ENCODE data around the gene PRPF40B.

Gene PRPF40B

DNA sequence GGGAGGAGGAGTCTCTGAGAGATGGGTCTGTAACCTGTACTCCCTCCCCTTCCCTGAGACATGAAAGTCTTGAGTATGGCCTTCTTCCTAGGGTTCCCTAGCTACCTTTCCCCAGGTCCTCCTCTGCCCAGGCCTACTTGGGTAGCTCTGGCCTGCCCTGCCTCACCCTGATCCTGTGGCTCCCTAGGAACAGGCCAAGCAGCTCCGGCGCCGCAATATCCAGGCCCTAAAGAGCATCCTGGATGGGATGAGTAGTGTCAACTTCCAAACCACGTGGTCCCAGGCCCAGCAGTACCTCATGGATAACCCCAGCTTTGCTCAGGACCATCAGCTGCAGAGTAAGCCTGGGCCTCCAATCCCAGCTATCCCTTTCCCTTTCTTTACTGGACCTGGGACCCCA, 12.3 kb downstream of the PRPF40B start:
- DNase-seq (ENCODE audit: low read depth), result no peak

DNA sequence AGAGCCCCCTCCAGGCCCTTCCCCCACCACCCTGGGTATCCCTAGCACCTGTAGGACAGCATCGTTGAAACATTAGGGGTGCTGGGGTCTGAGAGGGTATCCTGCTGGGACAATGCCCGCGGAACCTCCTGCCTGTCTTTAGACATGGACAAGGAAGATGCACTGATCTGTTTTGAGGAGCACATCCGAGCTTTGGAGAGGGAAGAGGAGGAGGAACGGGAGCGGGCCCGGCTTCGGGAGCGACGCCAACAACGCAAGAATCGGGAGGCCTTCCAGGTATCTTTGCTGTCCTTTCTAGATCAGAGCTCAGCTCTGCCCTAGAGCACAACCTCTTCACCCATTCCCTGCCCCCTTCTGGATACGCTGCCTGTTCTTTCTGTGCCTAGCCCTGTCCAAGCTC, 13.2 kb downstream of the PRPF40B start:
- no peak for DNase-seq (ENCODE audit: low read depth)

DNA sequence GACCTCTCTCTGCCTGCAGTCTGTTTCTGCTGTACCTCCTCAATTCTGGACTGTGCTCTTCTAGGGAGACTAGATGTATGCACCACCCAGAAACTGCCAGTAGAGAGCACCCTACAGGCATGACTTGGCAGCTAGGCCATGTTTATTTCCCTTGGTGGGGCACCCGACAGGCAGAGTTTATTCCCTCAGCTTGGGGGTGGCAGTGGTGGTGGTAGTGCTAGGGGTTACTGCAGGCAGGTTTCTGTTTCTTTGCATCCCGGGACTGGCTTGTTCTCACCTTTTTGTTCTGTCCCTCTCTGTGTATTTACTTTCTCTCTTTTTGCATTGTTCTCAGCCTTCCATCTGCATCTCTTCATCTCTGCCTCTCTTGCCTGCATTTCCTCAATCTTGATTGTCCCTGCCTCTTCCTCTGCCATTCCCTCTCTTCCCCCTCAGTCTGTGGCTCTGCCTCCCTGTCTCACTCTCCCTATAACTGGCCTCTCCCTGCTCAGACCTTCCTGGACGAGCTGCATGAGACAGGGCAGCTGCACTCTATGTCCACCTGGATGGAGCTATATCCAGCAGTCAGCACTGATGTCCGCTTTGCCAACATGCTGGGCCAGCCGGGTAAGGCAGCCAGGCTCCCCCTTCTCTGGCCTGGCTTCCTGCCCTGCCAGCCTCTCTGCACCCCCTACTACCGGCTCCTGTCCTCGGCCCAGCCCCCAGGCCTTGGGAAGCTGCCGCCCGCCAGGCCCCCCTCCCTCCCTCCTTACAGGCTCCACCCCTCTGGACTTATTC, 13.8 kb downstream of the PRPF40B start:
- DNase-seq (ENCODE audit: low read depth), result peak; percentile 65

DNA sequence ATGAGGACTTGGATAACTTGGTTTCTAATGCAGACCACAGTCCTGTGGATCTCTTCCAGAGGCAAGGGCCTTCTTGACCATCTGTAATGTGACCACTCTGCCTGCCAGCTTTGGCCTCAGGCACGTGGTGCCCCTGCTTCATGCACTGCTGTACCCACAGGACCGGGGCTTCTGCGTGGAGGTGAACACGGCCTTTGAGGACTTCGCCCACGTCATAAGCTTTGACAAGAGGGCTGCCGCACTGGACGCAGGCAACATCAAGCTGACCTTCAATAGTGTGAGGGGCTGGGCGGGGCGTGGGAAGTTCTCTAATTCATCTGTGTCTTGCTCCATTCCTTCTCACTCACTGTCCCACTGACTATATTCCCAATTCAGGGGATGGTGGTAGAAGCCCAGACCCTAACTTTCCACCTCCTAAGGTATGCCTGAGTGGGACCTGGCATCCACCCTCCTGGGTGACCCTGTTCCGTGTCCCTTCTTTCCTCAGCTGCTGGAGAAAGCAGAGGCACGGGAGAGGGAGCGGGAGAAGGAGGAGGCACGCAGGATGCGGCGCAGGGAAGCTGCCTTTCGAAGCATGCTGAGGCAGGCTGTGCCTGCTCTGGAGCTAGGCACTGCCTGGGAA, 18.5 kb downstream of the PRPF40B start:
- DNase-seq (ENCODE audit: low read depth), result no peak

DNA sequence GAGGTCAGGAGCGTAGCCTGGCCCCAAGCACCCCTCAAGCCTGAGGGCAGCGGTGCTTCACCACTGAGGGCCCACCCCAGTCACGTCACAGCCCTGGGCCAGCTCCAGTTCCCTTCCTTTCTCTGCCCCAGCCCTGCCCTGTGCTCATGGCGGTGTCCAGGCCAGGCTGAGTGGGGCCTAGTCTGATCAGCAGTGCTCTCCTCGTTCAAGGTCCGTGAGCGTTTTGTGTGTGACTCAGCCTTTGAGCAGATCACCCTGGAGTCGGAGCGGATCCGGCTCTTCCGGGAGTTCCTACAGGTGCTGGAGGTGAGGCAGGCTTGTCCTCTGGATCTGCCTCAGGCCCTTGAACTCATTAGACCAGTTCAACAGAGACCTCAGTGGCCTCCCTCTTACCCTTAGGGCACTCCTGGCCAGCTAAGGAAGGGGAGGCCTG, 19.0 kb downstream of the PRPF40B start:
- no peak for DNase-seq (ENCODE audit: low read depth)

DNA sequence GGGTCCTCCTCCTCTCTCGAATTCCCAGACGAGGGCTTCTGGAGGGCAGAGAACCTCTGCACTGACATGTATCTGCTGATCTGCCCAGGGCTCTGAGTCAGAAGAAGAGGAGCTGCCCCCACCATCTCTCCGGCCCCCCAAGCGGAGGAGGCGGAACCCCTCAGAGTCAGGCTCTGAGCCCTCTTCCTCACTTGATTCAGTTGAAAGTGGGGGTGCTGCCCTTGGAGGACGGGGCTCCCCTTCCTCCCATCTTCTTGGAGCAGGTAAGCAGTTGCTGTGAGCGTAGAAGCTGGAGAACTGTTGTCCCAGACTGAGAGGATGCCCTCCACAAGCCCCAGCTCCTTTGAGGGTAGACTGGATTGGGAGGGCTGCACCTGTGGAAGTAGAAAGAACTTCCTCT, 19.8 kb downstream of the PRPF40B start:
- no peak for DNase-seq (ENCODE audit: low read depth)

DNA sequence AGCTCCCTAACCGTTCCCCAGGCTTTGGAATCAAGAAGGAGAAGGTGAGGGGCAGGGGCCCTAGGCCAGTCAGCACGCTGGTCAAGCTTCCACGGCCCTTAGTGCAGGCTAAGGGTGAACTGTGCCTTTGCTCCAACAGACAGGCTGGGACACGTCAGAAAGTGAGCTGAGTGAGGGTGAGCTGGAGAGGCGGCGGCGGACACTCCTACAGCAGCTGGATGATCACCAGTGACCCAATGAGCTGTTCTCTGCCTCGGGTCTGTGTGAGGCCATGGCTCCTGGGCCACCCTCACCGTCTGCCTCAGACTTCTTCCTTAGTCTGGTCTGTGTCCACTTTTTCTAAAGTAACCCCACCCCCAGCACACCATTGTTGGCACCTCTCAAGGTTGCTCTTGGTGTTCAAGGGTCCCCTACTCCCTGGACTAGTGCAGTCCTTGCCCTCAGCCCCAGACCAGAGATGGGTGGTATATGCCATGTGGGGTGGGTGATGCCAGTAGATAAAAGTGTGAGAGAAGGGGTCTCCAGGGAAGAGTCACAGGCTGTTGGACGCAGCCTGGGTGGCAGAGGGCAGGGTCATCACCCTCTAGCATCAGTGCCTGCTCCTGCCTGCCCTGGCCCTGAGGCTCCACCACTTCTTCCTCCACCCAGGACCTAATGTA, 20.7 kb downstream of the PRPF40B start:
- DNase-seq (ENCODE audit: low read depth), result no peak

DNA sequence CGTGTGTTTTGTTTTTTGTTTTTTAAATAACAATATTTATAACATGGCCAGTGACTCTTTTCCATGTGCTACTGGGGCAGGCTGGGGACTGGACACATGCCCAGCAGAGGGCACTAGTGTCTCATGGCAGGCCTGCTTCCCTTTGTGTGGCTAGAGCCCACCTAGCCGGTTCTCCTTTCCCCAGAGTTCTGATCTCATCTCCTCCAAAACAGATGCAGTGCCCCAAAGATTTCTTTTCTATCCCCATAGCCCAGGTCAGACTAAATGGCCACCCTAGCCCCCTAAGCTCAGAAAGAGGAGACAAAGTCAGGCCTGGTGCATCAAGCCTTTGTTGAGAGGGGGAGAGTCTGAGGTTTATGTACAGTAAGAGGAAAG, 21.2 kb downstream of the PRPF40B start:
- peak; percentile 67 for DNase-seq (ENCODE audit: low read depth)

DNA sequence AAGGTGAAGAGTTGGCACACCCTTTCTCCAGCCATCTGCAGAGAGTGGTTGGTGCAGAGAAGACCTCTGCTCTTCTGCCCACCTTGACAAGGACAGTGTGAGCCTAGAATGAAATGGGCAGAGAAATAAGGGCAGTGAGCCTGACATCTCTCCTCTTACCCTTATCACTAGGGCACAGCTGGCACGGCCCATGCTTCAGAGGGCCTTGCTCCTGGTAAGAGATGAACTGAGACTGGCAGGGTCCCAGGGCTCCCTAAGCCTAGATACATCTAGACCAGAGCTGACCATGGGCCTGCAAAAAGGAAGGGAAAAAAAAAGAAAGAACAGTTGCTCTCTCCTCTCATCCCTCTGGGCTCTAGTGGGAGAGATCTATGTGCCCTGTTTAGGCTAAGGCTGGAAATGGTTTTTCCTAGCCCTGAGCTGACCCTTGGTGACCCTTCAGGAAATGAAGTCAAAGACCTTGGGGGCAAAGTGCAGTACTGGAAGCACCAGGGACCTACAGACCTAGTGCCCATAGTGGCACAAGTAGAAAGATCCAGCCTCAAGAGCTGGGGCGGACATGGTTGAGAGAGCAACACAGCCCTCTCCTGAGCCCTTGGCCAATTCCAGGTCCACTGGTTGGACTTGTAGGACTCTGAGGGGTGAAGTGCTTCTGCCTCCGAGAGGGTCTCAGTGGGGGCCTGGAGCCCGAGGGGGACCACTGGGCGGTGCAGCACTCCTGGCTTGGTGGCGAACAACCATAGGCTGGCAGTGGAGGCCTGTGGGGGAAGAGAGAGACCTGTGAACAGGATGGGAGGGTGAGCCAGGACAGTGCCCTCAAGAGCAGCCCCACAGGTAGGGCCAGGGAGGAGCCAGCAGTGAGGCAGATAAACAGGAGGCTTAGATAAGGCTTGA, 22.0 kb downstream of the PRPF40B start:
- no peak for DNase-seq (ENCODE audit: low read depth)

DNA sequence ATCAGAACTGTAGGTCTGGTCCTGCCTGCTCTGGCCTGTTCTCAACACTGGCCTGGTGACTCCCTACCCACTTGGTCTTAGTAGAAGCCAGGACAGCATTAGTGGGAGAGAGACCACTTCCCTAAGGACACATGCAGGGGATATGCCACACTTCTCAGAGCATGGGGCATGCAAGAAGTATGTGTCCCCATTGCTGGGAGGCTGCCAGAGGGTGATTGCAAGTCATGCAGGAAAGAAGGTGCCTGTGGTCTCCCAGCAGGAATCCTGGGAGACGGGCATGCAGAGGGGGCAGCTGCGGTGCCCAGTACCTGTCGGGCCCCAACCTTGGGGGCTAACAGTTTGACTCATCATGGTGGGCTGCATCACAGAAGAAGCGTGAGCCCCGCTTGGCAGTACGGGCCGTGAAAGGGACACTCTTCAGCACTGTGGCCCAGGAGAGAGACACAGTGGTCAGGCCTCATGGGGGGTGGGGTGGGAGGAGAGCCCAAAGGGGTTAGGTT, 23.0 kb downstream of the PRPF40B start:
- DNase-seq (ENCODE audit: low read depth), result no peak

DNA sequence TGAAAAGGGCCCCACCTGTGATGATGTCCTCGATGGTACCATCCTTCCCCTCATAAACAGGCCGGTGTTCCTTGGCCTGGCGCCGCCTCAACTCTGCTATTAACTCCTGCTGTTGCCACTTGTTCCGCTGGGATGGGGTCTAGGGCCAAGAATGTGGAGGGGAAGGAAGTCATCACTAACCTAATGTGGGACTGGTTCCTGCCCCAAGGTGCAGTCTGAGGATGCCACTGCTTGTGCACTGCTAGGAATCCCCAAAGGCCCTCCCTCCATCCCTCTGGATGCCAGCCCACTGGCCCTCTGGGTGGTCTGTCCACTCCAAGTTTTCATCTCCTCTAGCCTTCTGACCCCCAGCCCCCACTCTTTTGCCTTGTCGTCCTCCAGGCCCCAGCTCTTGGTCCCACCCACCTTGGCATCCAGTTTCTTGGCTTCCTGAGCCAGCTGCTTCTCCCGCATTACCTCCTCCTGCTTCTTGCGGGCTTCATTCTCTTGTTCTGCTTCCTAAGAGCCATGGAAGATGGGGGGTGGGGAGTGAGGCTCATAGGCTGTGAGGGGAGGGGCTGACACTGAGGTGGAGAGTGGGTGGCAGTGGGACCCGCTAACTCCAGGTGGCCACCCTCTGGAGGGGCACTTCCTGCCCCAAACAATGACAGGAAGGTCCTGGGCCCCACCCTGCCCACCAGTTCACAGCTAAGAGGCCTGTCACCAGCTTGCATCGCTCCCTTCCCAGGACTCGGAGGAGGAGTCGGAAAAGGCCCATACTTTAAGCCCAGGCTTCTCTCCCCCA, 23.7 kb downstream of the PRPF40B start:
- no peak for DNase-seq (ENCODE audit: low read depth)

DNA sequence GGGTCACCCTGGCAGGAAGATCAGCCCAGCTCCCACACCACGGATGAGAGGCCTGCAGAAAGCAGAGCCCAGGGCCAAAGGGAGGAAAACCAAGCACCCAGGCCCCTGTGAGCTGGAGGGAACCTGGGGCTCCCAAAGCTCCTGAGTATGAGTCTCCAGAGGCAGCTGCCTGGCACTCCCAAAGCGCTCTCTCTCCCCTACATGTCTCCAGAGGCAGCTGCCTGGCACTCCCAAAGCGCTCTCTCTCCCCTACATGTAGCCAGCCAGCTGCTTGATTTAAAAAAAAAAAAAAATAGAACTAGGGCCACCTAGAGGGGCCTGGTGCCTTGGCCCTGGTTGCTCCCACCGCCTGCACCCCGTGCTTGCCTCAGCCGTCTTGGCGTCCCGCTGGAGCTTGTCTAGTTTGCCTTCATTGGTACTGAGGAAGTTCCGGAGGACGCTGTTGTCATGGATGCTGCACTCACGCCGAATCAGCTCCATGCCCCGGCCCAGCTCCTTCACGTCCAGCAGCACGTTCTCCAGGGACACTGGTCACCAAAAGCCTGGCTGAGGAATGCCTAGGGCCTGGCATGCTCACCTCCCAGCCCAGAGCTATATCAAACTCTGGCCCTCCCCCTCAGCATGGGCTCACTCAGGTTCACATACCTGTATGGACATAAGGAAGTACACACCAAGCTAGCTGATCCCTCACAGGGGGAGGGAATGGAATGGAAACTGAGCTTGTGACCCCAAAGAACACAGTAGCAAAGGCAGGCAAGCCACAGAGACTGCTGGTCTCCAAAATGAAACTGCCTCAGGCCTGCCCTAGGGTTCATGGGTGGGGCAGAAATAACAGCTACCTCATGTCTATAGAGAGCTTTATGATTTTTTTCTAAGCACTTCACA, 24.7 kb downstream of the PRPF40B start:
- no peak for DNase-seq (ENCODE audit: low read depth)

DNA sequence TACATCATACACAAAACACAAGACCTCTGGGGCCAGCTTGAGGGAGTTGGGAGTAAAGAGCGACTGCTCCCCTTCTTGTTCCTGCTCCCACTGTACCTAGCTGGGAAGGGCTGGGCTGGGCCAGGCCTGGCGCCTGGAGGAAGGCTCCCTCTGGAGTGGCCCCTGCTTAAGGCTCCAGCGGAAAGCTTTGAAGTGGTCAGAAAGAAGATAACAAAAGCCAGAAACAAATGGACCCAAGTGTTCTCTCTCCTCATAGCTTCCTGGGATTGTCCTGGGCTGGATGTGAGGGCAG, 25.3 kb downstream of the PRPF40B start:
- DNase-seq (ENCODE audit: low read depth), result no peak

DNA sequence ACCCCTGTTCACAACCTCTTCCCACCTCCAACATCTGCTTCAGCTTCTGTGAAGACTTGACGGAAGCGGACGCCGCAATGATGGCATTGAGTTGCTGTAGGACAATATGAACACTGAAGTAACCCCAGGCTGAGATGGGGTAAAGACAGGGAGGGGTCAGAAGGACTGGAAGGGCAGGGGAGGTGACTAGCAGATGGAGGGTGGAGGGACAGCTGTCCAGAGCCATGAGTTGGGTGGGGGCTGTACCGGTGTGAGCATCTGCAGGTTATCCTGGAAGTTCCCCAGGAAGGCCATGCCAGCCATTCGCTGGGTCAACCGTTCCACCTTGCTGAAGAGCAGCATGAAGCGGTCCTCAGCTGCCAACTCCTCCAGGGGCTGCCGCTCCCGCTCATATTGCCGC, 26.1 kb downstream of the PRPF40B start:
- DNase-seq (ENCODE audit: low read depth), result no peak

DNA sequence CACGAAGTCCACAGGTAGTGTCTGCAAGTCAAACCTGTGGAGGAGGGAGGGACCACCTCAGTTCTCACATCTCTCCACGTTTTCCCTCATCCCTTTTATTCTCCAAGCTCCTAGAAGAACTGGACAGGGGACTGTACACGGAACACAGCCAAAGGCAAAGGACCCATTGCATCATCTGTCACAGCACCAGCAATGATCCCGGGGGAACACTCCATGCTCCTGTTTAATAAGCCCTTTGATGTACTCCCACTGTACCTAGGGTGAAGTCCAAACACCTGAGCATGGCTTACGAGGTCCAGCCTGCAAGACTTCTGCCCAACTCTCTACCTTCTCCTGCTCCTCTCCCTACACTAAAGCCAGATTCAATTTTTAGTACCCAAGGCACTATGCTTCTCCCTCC, 26.5 kb downstream of the PRPF40B start:
- DNase-seq (ENCODE audit: low read depth), result no peak

DNA sequence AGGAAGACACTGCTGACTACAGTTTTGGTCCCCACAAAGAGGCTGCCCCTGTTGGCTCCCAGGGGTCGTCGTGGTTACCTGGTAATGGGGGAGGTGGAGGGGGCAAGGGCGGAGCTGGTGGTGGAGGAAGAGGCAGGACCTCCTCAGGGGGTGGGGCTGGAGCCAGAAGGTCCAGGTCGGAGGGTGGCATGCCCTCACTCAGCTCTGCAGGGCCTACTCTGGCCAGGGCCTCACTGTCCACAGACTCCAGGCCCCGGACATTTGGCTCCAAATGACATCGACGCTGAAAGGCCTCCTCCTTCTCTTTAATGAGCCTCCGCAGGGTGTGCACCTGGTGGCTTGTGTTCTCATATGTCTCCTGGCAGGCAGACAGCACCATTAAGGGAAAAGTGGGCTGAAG, 28.5 kb downstream of the PRPF40B start:
- DNase-seq (ENCODE audit: low read depth), result no peak

DNA sequence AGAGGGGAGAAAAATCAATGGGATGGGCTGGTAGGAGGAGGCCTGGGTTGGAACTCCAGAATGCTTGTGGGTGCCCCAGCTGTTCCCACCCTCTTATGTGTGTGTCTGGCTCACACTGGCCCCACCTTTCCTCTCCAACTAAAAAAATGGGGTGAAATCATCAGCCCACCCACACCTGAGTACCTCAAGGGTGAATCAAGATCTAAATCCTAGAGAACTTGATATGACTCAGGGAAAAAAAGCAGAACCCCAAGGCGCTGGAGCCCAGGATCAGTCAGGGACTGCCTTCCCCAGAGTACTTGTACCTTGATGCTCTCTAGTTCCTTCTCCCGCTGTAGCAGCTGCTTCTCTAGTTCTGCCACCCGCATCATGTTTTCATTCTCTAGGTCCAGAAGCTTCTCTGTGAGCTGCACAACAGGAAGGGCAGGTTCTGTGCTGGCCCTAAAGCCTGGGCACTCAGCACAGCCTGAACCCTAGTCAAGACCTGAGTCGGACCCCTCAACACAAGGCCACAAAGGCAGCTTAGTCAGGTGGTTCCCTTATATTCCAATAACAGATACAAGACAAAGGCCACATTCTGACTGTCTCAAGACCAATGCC, 29.7 kb downstream of the PRPF40B start:
- DNase-seq (ENCODE audit: low read depth), result no peak

DNA sequence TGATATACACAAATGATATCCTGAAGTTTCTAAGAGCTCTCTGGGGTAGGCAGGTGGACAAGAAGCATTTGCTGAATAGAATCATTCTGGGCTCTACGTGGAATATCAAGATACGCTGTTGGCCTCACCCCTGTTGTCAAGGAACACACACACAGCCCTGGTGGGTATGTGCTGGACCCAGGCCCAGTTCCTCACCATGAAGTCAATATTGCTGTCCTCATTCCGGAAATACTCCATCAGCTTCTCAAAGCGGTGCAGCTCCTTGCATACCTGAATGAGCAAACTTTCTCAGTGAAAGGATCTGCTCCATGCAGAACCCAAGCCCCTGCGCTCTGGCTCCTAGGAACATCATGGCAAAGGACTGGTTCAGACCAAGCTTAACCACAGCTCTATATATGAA, 31.4 kb downstream of the PRPF40B start:
- DNase-seq (ENCODE audit: low read depth), result no peak

DNA sequence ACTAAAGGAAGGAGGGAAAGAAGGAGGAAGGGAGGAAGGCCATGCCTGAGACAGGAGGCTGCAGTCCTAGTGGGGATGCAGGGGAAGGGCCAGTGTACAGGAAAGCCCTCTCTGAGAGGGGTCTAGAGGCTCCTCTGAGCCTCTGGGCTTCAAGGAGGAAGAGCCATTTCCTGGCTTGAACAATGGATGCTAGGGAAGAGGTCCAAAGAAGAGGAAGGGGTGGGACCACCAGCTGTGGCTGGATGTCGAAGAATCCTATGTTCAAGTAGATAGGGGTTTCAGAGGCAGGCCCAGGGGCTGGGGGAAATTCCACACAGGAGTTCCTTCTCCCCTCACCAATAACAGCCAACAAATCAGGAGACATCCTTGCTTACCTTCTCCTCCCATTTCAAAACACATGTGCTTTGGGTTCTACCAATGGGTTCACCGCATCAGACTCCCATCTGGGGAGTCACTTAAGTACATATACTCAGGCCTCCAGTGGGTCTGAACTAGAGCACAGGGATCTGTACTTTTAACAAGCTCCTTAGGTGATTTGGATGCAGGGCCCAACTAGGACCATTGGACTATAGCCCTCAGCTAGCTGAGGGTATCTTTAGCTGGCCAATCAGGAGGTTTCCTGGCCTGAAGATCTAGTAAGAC, 32.4 kb downstream of the PRPF40B start:
- DNase-seq (ENCODE audit: low read depth), result no peak

DNA sequence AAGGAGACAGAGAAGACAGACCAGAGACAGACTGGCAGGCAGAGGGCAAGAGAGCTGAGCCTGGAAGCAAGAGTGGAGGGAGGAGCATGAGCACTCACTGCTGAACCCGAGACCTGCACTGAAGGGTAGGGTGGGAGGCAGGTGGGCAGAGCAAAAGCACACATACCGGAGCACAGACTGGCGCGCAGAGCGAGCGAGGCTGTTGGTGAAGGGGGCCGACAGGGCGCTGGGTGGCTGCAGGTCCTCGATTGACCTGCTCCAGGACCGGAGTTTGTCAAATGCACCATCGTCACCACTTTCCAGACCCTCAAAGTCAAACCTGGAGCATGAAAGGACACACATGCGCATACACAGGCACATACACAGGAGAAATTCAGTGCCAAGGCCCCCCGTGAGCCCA, 34.9 kb downstream of the PRPF40B start:
- no peak for DNase-seq (ENCODE audit: low read depth)
